ENCODE measurements around the gene TRMT44. TPM values are rescaled to one million over a fixed set of nuclear protein-coding genes. Genes with fewer than 3 reads are reported as not detected.

TRMT44 gene
- total and polyA plus RNA-seq, 12 donors: 6.0 to 26.2 (median 12.5) TPM

DNA sequence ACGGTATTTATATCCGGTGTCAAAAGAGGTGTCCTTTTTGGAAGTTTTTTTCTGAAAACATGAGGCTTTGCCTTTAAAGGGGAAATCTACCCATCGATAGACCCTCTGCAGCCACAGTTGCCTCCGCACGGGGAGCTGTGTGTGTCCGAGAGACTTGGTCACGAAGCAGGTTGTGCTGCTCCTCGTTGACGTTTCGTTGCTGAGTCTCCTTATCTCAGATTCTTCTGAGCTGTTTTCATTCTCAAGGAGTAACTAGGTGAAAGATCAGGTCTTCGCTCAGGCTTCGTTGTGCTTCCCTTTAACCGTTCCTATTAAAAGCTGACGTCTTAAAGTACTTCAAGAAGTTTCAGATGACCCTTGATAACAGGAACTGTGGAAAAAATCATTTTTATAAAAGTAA is 23.8 kb downstream of the TRMT44 start:
- TF ChIP-seq, protein P1, sequence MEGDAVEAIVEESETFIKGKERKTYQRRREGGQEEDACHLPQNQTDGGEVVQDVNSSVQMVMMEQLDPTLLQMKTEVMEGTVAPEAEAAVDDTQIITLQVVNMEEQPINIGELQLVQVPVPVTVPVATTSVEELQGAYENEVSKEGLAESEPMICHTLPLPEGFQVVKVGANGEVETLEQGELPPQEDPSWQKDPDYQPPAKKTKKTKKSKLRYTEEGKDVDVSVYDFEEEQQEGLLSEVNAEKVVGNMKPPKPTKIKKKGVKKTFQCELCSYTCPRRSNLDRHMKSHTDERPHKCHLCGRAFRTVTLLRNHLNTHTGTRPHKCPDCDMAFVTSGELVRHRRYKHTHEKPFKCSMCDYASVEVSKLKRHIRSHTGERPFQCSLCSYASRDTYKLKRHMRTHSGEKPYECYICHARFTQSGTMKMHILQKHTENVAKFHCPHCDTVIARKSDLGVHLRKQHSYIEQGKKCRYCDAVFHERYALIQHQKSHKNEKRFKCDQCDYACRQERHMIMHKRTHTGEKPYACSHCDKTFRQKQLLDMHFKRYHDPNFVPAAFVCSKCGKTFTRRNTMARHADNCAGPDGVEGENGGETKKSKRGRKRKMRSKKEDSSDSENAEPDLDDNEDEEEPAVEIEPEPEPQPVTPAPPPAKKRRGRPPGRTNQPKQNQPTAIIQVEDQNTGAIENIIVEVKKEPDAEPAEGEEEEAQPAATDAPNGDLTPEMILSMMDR (IDR thresholded peaks at IDR 0.05): no peak
- TF ChIP-seq POLR2A (IDR thresholded peaks at IDR 0.05): no peak
- intact Hi-C loops (cut with DNase I): no loop called here
- WGBS, 4 donors: 93 to 95% (median 94%) methylated on average over 14 of the region's 14 CpGs
- Histone ChIP-seq H3K4me1 (replicated peaks in 1 of 2) (no peaks in the 10 kb centered on the region), H3K36me3 (replicated peaks in 1 of 2) (peaks cover 0 to 52% of the 10 kb centered on the region in 2 donors), H3K4me3 (no peak overlapping the region), H3K27me3 (no peaks in the 10 kb centered on the region), H3K9me3 (replicated peaks in 1 of 3) (no peaks in the 10 kb centered on the region), H3K27ac (no peak overlapping the region)
- no peak for DNase-seq

- Histone ChIP-seq H3K4me1 (replicated peaks in 1 of 2) (no peaks in the 10 kb centered on the region), H3K27ac (no peak overlapping the region), H3K36me3 (replicated peaks in 1 of 2) (peaks cover 0 to 54% of the 10 kb centered on the region in 2 donors), H3K9me3 (replicated peaks in 1 of 3) (no peaks in the 10 kb centered on the region), H3K4me3 (no peak overlapping the region), H3K27me3 (no peaks in the 10 kb centered on the region)
- 87 to 90% (median 89%) methylated on average over 16 to 31 of the region's 31 CpGs for WGBS, 4 donors
- intact Hi-C loops (cut with DNase I): loop anchor here in 1 of 2 donors (5.0 kb wide), 1 partner anchor 76 kb away; no protein-coding TSS in a partner anchor
- no peak for TF ChIP-seq POLR2A (IDR thresholded peaks at IDR 0.05)
- TF ChIP-seq, protein P1 (IDR thresholded peaks at IDR 0.05): no peak
- no peak for DNase-seq
These were observed 25.3 kb downstream of the TRMT44 start for GRCh38 chr4:8465615-8466611.

DNA sequence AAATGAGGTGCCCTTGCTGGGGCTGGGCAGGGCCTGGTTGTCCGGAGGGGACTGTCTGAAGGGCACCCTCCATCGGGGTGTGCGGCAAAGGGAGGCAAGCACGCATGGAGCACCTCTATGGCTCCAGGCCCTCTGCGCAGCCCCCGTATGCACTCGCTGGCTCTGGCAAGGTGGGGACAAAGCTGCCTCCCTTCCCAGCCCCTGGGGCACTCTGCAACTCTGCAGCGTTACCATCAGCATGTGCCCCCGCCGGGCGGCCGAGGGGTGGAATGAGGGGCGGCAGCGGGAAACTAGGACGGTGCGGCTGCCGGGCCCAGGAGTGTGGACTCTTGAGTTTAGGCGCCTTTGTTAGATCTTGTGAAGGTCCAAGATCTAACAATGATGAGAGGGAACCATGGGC is 26.4 kb downstream of the TRMT44 start:
- H3K27me3 ChIP-seq: no peaks in the 10 kb centered on the region
- no peaks in the 10 kb centered on the region for H3K4me1 ChIP-seq (replicated peaks in 1 of 2)
- peaks cover 0 to 51% of the 10 kb centered on the region in 2 donors for H3K36me3 ChIP-seq (replicated peaks in 1 of 2)
- no peaks in the 10 kb centered on the region for H3K9me3 ChIP-seq (replicated peaks in 1 of 3)
- H3K27ac ChIP-seq: no peak overlapping the region
- no peak overlapping the region for H3K4me3 ChIP-seq
- DNase-seq: no peak
- intact Hi-C loops (cut with DNase I): loop anchor here in 1 of 2 donors (5.0 kb wide), 1 partner anchor 75 kb away; no protein-coding TSS in a partner anchor
- TF ChIP-seq, protein P1 (IDR thresholded peaks at IDR 0.05): no peak
- no peak for TF ChIP-seq POLR2A (IDR thresholded peaks at IDR 0.05)
- 91 to 95% (median 94%) methylated on average over 9 to 18 of the region's 18 CpGs for WGBS, 4 donors

- Histone ChIP-seq H3K27me3 (no peaks in the 10 kb centered on the region), H3K27ac (no peak overlapping the region), H3K9me3 (replicated peaks in 1 of 3) (no peaks in the 10 kb centered on the region), H3K4me1 (replicated peaks in 1 of 2) (peaks cover 0 to 5% of the 10 kb centered on the region in 2 donors), H3K36me3 (replicated peaks in 1 of 2) (peaks cover 0 to 46% of the 10 kb centered on the region in 2 donors), H3K4me3 (no peak overlapping the region)
- peak; percentile 50 to 82 (median 67) for DNase-seq
- TF ChIP-seq, protein P1 (IDR thresholded peaks at IDR 0.05): peak; percentile 78 to 95 (median 86)
- no peak for TF ChIP-seq POLR2A (IDR thresholded peaks at IDR 0.05)
- intact Hi-C loops (cut with DNase I): loop anchor here (2.0 to 5.0 kb wide), 2 partner anchors 73 to 126 kb away; no protein-coding TSS in a partner anchor
- WGBS, 4 donors: 22 to 51% (median 43%) methylated on average over 10 to 21 of the region's 21 CpGs
These were observed 28.4 kb downstream of the TRMT44 start for GRCh38 chr4:8468746-8469535.

All from adrenal gland (tissue), 12 donors.